TTC549 (cell line): ENCODE results near the gene CDH22.

Source experiments
- FAIRE-seq: peaks from 2 replicates; lab custom pipeline; 2012; peaks lifted over from hg19 to GRCh38; lab: Jason Lieb, UNC

Gene CDH22

GRCh38 chr20:46323557-46323956 lies 15.3 kb upstream of the CDH22 start:
- no peak for FAIRE-seq

GRCh38 chr20:46322641-46323040 lies 14.3 kb upstream of the CDH22 start:
- no peak for FAIRE-seq

GRCh38 chr20:46317685-46318177 lies 9.4 kb upstream of the CDH22 start:
- no peak for FAIRE-seq

GRCh38 chr20:46316984-46317684 lies 8.8 kb upstream of the CDH22 start:
- no peak for FAIRE-seq

- no peak for FAIRE-seq
Observed at GRCh38 chr20:46315311-46315710, 7.0 kb upstream of the CDH22 start.

- FAIRE-seq, result no peak
Observed at GRCh38 chr20:46312945-46313861, 4.9 kb upstream of the CDH22 start.

GRCh38 chr20:46312075-46312944 lies 4.0 kb upstream of the CDH22 start:
- FAIRE-seq, result no peak

GRCh38 chr20:46311719-46312074 lies 3.4 kb upstream of the CDH22 start:
- no peak for FAIRE-seq

- FAIRE-seq, result no peak
Observed at GRCh38 chr20:46311039-46311650, 2.8 kb upstream of the CDH22 start.

- FAIRE-seq, result no peak
Observed at GRCh38 chr20:46309945-46310344, 1.6 kb upstream of the CDH22 start.

GRCh38 chr20:46307999-46308257 lies 370 bp downstream of the CDH22 start:
- FAIRE-seq, result no peak

- no peak for FAIRE-seq
Observed at GRCh38 chr20:46307139-46307998, 929 bp downstream of the CDH22 start.

- FAIRE-seq, result no peak
Observed at GRCh38 chr20:46306743-46307138, 1.6 kb downstream of the CDH22 start.

- no peak for FAIRE-seq
Observed at GRCh38 chr20:46305973-46306360, 2.3 kb downstream of the CDH22 start.

GRCh38 chr20:46305331-46305972 lies 2.8 kb downstream of the CDH22 start:
- FAIRE-seq, result no peak

GRCh38 chr20:46304852-46305251 lies 3.4 kb downstream of the CDH22 start:
- no peak for FAIRE-seq

- FAIRE-seq, result no peak
Observed at GRCh38 chr20:46304361-46304760, 3.9 kb downstream of the CDH22 start.

- no peak for FAIRE-seq
Observed at GRCh38 chr20:46303176-46303956, 4.9 kb downstream of the CDH22 start.

GRCh38 chr20:46302106-46302505 lies 6.2 kb downstream of the CDH22 start:
- no peak for FAIRE-seq

- FAIRE-seq, result no peak
Observed at GRCh38 chr20:46300281-46300680, 8.0 kb downstream of the CDH22 start.
